CD8-positive, alpha-beta memory T cell (primary cell): ENCODE data around the gene PDE4A. TPM values are rescaled to one million over a fixed set of nuclear protein-coding genes. Genes with fewer than 3 reads are reported as not detected.

Experiments
- CTCF ChIA-PET: fragments of 350-600 bp; sonication (Branson Sonifier 250); formaldehyde crosslinking; loops from one replicate; lab custom pipeline; 2021; ENCODE audit warnings: antibody characterized with exemption; lab: Charles Lee
- POLR2A ChIA-PET: fragments of 350-600 bp; sonication (Branson Sonifier 250); formaldehyde crosslinking; loops from one replicate; lab custom pipeline; 2021; ENCODE audit warnings: antibody characterized with exemption; lab: Charles Lee
- DNase-seq, 5 donors: peaks; one replicate each; pipeline versions ENCODE4 v3.0.0 to v3.0.0-alpha.2; 2020 to 2022; ENCODE audit warnings: mixed read lengths in 1 of 5
- H3K27ac ChIP-seq: one replicate; pipeline ENCODE4 v1.7.0; 2013; ENCODE audit warnings: low read depth, mild to moderate bottlenecking, low read length, moderate library complexity
- H3K27me3 ChIP-seq: 2 replicates; pipeline ENCODE4 v1.7.0; 2013; ENCODE audit warnings: low read length, mild to moderate bottlenecking; ENCODE audit not compliant: insufficient read depth, poor library complexity, severe bottlenecking
- H3K36me3 ChIP-seq: 2 replicates; pipeline ENCODE4 v1.7.0; 2013; ENCODE audit warnings: mild to moderate bottlenecking, low read length, moderate library complexity; ENCODE audit not compliant: insufficient read depth
- H3K4me1 ChIP-seq: 2 replicates; pipeline ENCODE4 v1.7.0; 2013; ENCODE audit warnings: mild to moderate bottlenecking, low read length, moderate library complexity; ENCODE audit not compliant: insufficient read depth
- H3K4me3 ChIP-seq: 2 replicates; pipeline ENCODE4 v1.7.0; 2013; ENCODE audit warnings: mild to moderate bottlenecking, low read length
- H3K9me3 ChIP-seq: 2 replicates; pipeline ENCODE4 v1.7.0; 2013; ENCODE audit warnings: mild to moderate bottlenecking, low read length
- H3K27ac Mint-ChIP-seq, 8 donors: one replicate each; pipeline ENCODE4 v1.8.0; 2020 to 2021; ENCODE audit warnings: mixed read lengths in 8 of 8, mild to moderate bottlenecking in 6 of 8, inconsistent platforms in 3 of 8, moderate library complexity in 3 of 8
- H3K27me3 Mint-ChIP-seq, 2 donors: one replicate each; pipeline ENCODE4 v1.8.0; 2020 to 2021; ENCODE audit warnings: mixed read lengths in 2 of 2, mild to moderate bottlenecking in 1 of 2, moderate library complexity in 1 of 2
- H3K36me3 Mint-ChIP-seq, 3 donors: one replicate each; pipeline ENCODE4 v1.8.0; 2020 to 2021; ENCODE audit warnings: mixed read lengths in 3 of 3, inconsistent platforms in 1 of 3, mild to moderate bottlenecking in 1 of 3
- H3K4me1 Mint-ChIP-seq, 3 donors: one replicate each; pipeline ENCODE4 v1.8.0; 2020 to 2021; ENCODE audit warnings: mixed read lengths in 3 of 3, inconsistent platforms in 1 of 3, mild to moderate bottlenecking in 1 of 3
- H3K4me3 Mint-ChIP-seq, 7 donors: one replicate each; pipeline ENCODE4 v1.8.0; 2020 to 2021; ENCODE audit warnings: mixed read lengths in 7 of 7, mild to moderate bottlenecking in 6 of 7, moderate library complexity in 4 of 7, inconsistent platforms in 2 of 7
- H3K9me3 Mint-ChIP-seq, 5 donors: one replicate each; pipeline ENCODE4 v1.8.0; 2020 to 2022; ENCODE audit warnings: mixed read lengths in 5 of 5, mild to moderate bottlenecking in 3 of 5, moderate library complexity in 2 of 5, inconsistent platforms in 1 of 5
- polyA plus RNA-seq: library from polyadenylated mRNA; unstranded; fragments of 300-500 nt; fragmentation: Illumina TruSeq; gene quantifications from one replicate; pipeline ENCODE4 v1.2.3, GENCODE V29; 2021
- total RNA-seq, 2 experiments: library from RNA; stranded (reverse); gene quantifications; one replicate each; pipeline ENCODE4 v1.2.3, GENCODE V29; 2021

Gene PDE4A
- total and polyA plus RNA-seq, 3 experiments from 2014 or later, result 7.5 to 22.2 (median 21.6) TPM

DNA sequence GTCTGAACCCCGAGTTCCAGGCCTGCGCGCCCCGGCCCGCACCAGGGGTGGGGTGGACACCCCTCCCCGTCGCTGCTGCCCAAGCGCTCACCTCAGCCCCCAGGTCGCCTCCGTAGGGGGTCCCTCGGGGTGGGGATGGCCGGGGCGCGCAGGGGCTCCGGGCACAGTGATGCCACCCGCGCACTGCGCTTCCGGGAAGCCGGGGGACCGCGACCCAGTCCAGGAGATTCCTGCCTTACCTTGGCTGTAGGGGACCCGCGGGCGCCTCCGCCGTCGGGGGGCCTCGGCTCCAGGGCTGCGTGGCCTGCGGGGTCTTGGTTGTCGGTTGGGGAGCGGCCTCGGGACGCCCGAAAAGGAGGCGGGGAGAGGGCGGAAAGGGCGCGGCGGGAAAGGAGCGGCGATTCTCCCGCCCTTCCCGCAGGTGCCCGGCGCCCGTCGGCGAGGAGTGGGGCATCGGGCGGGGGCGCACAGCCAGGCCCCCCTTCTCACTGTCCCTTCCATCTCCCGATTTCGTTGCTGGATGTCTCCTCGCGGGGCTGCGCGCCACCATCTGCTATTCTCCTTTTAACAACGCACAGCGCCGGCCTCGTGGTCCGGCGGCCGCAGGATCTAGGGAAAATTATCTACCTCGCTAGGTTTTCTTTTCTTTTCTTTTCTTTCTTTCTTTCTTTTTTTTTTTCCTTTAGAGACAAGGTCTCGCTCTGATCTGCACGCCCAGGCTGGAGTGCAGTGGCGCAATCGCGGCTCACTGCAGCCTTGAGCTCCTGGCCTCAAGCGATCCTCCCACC lies 82.9 kb downstream of the PDE4A start, which contains the start of gene KEAP1:
TSS of gene KEAP1 (minus strand) at position 355 of the 788 bp plus-strand sequence. CDS start 3,323 bp downstream, outside the sequence.
- Histone ChIP-seq H3K4me1 (peaks cover 32% of the 10 kb centered on the region), H3K27ac (peak within 1 kb of the TSS; percentile 90), H3K36me3 (peaks cover 12% of the 10 kb centered on the region), H3K4me3 (peak within 1 kb of the TSS; percentile 72), H3K9me3 (no peaks in the 10 kb centered on the region), H3K27me3 (no peaks in the 10 kb centered on the region)
- H3K4me3 Mint-ChIP-seq, result peak within 1 kb of the TSS; percentile 86 to 97 (median 91)
- peaks cover 0 to 22% (median 6%) of the 10 kb centered on the region in 3 donors for H3K36me3 Mint-ChIP-seq
- peak within 1 kb of the TSS; percentile 68 to 97 (median 91) for H3K27ac Mint-ChIP-seq
- ChIA-PET CTCF (interaction anchor here (0.6 to 1.8 kb wide), 7 partner anchors 20 to 587 kb away, joined by 3 to 4 read pairs (median 3); no protein-coding TSS in a partner anchor), POLR2A (interaction anchor here (0.6 to 2.2 kb wide), 9 partner anchors 9 to 331 kb away, joined by 3 to 8 read pairs (median 4); partner anchors contain the start of genes KRI1 and S1PR5)
- H3K9me3 Mint-ChIP-seq, result no peaks in the 10 kb centered on the region
- no peaks in the 10 kb centered on the region for H3K27me3 Mint-ChIP-seq
- no peak for DNase-seq
- H3K4me1 Mint-ChIP-seq, result peaks cover 33 to 48% (median 41%) of the 10 kb centered on the region in 3 donors

DNA sequence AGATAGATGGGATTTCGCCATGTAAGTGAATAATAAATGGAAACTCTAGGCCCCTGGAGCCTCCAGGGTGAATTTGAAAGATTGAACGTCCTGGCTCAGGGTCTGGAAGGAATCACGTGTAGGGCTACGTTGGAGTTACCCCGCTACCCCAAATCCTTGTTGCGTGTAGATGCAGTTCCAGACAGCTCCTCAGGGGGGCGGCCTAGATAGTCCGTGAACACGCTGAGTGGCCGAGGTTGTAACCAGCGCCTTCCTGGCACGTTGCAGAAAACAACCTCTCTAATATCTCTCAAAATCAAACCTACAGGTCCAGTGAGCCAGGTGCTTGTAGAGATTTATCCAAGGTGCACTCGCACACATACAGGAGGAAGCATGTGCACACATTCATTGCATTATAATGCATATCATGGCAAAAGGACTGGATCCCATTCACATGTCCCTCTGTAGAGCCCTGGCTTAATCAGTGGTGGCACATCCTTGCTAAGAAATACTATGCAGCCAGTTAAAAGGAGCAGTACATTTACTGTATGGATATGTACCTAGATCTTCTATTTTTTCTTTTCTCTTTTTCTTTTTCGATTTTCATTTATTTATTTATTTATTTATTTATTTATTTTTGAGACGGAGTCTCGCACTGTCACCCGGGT lies 85.4 kb downstream of the PDE4A start:
- H3K4me3 Mint-ChIP-seq, result peak overlapping the region in 6 of 7 donors; percentile 39 to 78 (median 75)
- Histone ChIP-seq H3K36me3 (no peaks in the 10 kb centered on the region), H3K27me3 (no peaks in the 10 kb centered on the region), H3K4me3 (no peak overlapping the region), H3K27ac (no peak overlapping the region), H3K9me3 (no peaks in the 10 kb centered on the region), H3K4me1 (peaks cover 32% of the 10 kb centered on the region)
- peak; percentile 69 to 86 (median 72) for DNase-seq
- POLR2A ChIA-PET, result interaction anchor here (1.0 kb wide), 1 partner anchor 147 kb away, joined by 3 read pairs; no protein-coding TSS in a partner anchor
- H3K36me3 Mint-ChIP-seq, result peaks cover 0 to 5% (median 0%) of the 10 kb centered on the region in 3 donors
- H3K9me3 Mint-ChIP-seq, result no peaks in the 10 kb centered on the region
- peak overlapping the region in 7 of 8 donors; percentile 45 to 87 (median 75) for H3K27ac Mint-ChIP-seq
- H3K4me1 Mint-ChIP-seq, result peaks cover 29 to 44% (median 35%) of the 10 kb centered on the region in 3 donors
- H3K27me3 Mint-ChIP-seq, result no peaks in the 10 kb centered on the region
- CTCF ChIA-PET, result interaction anchor here (0.6 to 1.5 kb wide), 10 partner anchors 13 to 102 kb away, joined by 3 to 7 read pairs (median 4); partner anchors contain the start of genes CDC37, CDKN2D and KRI1

DNA sequence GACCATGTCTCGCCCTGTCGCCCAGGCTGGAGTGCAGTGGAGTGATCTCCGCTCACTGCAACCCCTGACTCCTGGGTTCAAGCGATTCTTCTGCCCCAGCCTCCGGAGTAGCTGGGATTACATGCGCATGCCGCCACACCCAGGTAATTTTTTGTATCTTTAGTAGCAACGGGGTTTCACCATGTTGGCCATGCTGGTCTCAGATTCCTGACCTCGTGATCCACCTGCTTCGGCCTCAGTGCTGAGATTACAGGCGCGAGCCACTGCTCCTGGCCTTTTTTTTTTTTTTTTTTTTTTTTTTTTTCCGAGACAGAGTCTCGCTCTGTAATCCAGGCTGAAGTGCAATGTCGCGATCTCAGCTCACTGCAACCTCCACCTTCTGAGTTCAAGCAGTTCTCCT lies 87.7 kb downstream of the PDE4A start:
- peaks cover under 1% of the 10 kb centered on the region for H3K27me3 ChIP-seq
- Mint-ChIP-seq H3K4me1 (peaks cover 25 to 37% (median 31%) of the 10 kb centered on the region in 3 donors), H3K36me3 (peaks cover 2 to 4% (median 2%) of the 10 kb centered on the region in 3 donors), H3K4me3 (peak overlapping the region in 1 of 7 donors; percentile 8), H3K27me3 (peaks cover 2% of the 10 kb centered on the region in 2 donors), H3K27ac (peak overlapping the region in 3 of 8 donors; percentile 24 to 91 (median 87)), H3K9me3 (no peaks in the 10 kb centered on the region)
- CTCF ChIA-PET, result interaction anchor here (0.6 to 4.5 kb wide), 7 partner anchors 15 to 191 kb away, joined by 3 to 18 read pairs (median 3); no protein-coding TSS in a partner anchor
- H3K9me3 ChIP-seq, result no peaks in the 10 kb centered on the region
- POLR2A ChIA-PET, result interaction anchor here (0.6 to 0.7 kb wide), 2 partner anchors 56 to 67 kb away, joined by 3 to 6 read pairs; no protein-coding TSS in a partner anchor
- no peak for DNase-seq
- H3K4me3 ChIP-seq, result no peak overlapping the region
- no peaks in the 10 kb centered on the region for H3K36me3 ChIP-seq
- no peak overlapping the region for H3K27ac ChIP-seq
- H3K4me1 ChIP-seq, result peaks cover 22% of the 10 kb centered on the region

DNA sequence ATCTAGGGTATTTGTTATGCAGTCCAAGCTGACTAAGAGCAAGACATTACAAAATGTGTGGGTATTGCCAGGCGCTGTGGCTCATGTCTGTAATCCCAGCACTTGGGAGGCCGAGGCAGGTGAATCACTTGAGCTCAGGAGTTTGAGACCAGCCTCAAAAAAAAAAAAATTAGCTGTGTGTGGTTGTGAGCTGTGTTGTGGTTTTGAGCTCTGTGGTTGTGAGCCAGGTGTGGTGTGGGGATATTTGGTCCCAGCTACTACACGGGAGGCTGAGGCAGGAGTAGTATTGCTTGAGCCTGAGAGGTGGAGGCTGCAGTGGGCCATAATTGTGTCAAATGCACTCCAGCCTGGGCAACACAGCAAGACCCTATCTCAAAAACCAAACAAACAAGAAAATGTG lies 88.4 kb downstream of the PDE4A start:
- Histone ChIP-seq H3K27me3 (peaks cover 8% of the 10 kb centered on the region), H3K4me1 (peaks cover 26% of the 10 kb centered on the region), H3K27ac (no peak overlapping the region), H3K36me3 (no peaks in the 10 kb centered on the region), H3K9me3 (no peaks in the 10 kb centered on the region), H3K4me3 (no peak overlapping the region)
- H3K27me3 Mint-ChIP-seq, result peaks cover 8 to 9% of the 10 kb centered on the region in 2 donors
- H3K4me1 Mint-ChIP-seq, result peaks cover 27 to 40% (median 34%) of the 10 kb centered on the region in 3 donors
- CTCF ChIA-PET, result interaction anchor here (0.6 to 4.5 kb wide), 7 partner anchors 14 to 191 kb away, joined by 3 to 18 read pairs (median 5); no protein-coding TSS in a partner anchor
- H3K27ac Mint-ChIP-seq, result peak overlapping the region in 7 of 8 donors; percentile 23 to 89 (median 82)
- no peak for DNase-seq
- POLR2A ChIA-PET, result interaction anchor here (0.9 kb wide), 1 partner anchor 11 kb away, joined by 3 read pairs; no protein-coding TSS in a partner anchor
- H3K36me3 Mint-ChIP-seq, result peaks cover 3 to 8% (median 7%) of the 10 kb centered on the region in 3 donors
- H3K4me3 Mint-ChIP-seq, result peak overlapping the region in 5 of 7 donors; percentile 45 to 87 (median 71)
- no peaks in the 10 kb centered on the region for H3K9me3 Mint-ChIP-seq

GRCh38 chr19:10510301-10510802 lies 90.0 kb downstream of the PDE4A start:
- Histone ChIP-seq H3K4me3 (no peak overlapping the region), H3K4me1 (peaks cover 29% of the 10 kb centered on the region), H3K36me3 (no peaks in the 10 kb centered on the region), H3K27me3 (peaks cover 14% of the 10 kb centered on the region), H3K27ac (no peak overlapping the region), H3K9me3 (no peaks in the 10 kb centered on the region)
- DNase-seq, result peak in 4 of 5 donors; percentile 41 to 73 (median 56)
- Mint-ChIP-seq H3K27me3 (peaks cover 8 to 18% of the 10 kb centered on the region in 2 donors), H3K4me1 (peaks cover 29 to 51% (median 36%) of the 10 kb centered on the region in 3 donors), H3K9me3 (no peaks in the 10 kb centered on the region), H3K36me3 (peaks cover 3 to 12% (median 8%) of the 10 kb centered on the region in 3 donors), H3K27ac (peak overlapping the region in 6 of 8 donors; percentile 30 to 93 (median 82)), H3K4me3 (peak overlapping the region in 3 of 7 donors; percentile 48 to 82 (median 58))
- ChIA-PET CTCF (interaction anchor here (0.6 to 4.5 kb wide), 8 partner anchors 22 to 71 kb away, joined by 3 to 18 read pairs (median 4); no protein-coding TSS in a partner anchor), POLR2A (no interaction called here)

GRCh38 chr19:10513223-10513622 lies 92.9 kb downstream of the PDE4A start:
- Histone ChIP-seq H3K36me3 (no peaks in the 10 kb centered on the region), H3K9me3 (no peaks in the 10 kb centered on the region), H3K27me3 (peaks cover 21% of the 10 kb centered on the region), H3K4me1 (peaks cover 31% of the 10 kb centered on the region), H3K4me3 (no peak overlapping the region), H3K27ac (no peak overlapping the region)
- no peaks in the 10 kb centered on the region for H3K9me3 Mint-ChIP-seq
- peak overlapping the region in 7 of 8 donors; percentile 45 to 93 (median 77) for H3K27ac Mint-ChIP-seq
- ChIA-PET POLR2A (no interaction called here), CTCF (interaction anchor here (0.9 to 3.4 kb wide), 3 partner anchors 25 to 59 kb away, joined by 3 to 8 read pairs (median 4); no protein-coding TSS in a partner anchor)
- H3K36me3 Mint-ChIP-seq, result peaks cover 6 to 16% (median 15%) of the 10 kb centered on the region in 3 donors
- H3K4me3 Mint-ChIP-seq, result peak overlapping the region; percentile 22 to 71 (median 66)
- no peak for DNase-seq
- peaks cover 35 to 59% (median 46%) of the 10 kb centered on the region in 3 donors for H3K4me1 Mint-ChIP-seq
- H3K27me3 Mint-ChIP-seq, result peaks cover 24 to 33% of the 10 kb centered on the region in 2 donors
